K562 (cell line): ENCODE measurements around the gene CLCNKA. TPM values are rescaled to one million over a fixed set of nuclear protein-coding genes. Genes with fewer than 3 reads are reported as not detected.

Source experiments
- CCNT2 ChIP-seq: IDR thresholded peaks from 2 replicates; pipeline ENCODE4 v1.6.1; 2011; ENCODE audit warnings: borderline replicate concordance, low read depth, mild to moderate bottlenecking, moderate library complexity, mixed read lengths, low read length; ENCODE audit not compliant: insufficient read length; ENCODE audit errors: extremely low read depth
- CTCFL ChIP-seq: IDR thresholded peaks from 2 replicates; pipeline ENCODE4 v1.6.1; 2011; ENCODE audit warnings: borderline replicate concordance, low read depth, mild to moderate bottlenecking, moderate library complexity, low read length; ENCODE audit not compliant: insufficient read depth, poor library complexity, severe bottlenecking
- KAT2B ChIP-seq: IDR thresholded peaks from one replicate; pipeline ENCODE4 v1.6.1; 2012; ENCODE audit warnings: low read depth, mild to moderate bottlenecking, control low read depth, inconsistent platforms, low read length, moderate library complexity
- MAZ ChIP-seq, 2 experiments: fragments of 450-650 bp in 1 of 2; sonication (generic) in 1 of 2; formaldehyde crosslinking; IDR thresholded peaks in 1 of 2; conservative IDR thresholded peaks in 1 of 2; 2 replicates each; pipeline versions ENCODE4 v1.4.0 to v1.5.0; 2020; ENCODE audit warnings: mild to moderate bottlenecking in 1 of 2, missing genetic modification reagents in 1 of 2
- MEF2D ChIP-seq: conservative IDR thresholded peaks from 2 replicates; pipeline ENCODE4 v1.6.1; 2016; ENCODE audit warnings: low read depth, missing genetic modification characterization, missing compliant biosample characterization
- MGA ChIP-seq: fragments of 450-650 bp; IDR thresholded peaks from 2 replicates; pipeline ENCODE4 v1.6.1; 2016; ENCODE audit warnings: mild to moderate bottlenecking, moderate library complexity
- MXI1 ChIP-seq: IDR thresholded peaks from 2 replicates; pipeline ENCODE4 v1.6.1; 2011; ENCODE audit warnings: low read depth, mild to moderate bottlenecking, improper control_type of control experiment, low read length
- NFIX ChIP-seq: fragments of 250-450 bp; sonication (Bioruptor Pico); IDR thresholded peaks from 2 replicates; pipeline ENCODE4 v1.4.0; 2020; ENCODE audit warnings: low read depth, mild to moderate bottlenecking, moderate library complexity
- PTRF ChIP-seq: fragments of 450-650 bp; IDR thresholded peaks from 2 replicates; pipeline ENCODE4 v1.6.1; 2016; ENCODE audit warnings: mild to moderate bottlenecking, missing genetic modification characterization, missing compliant biosample characterization
- VEZF1 ChIP-seq: fragments of 200-800 bp; sonication (Bioruptor generic); IDR thresholded peaks from 2 replicates; pipeline ENCODE4 v1.6.1; 2017; ENCODE audit warnings: missing genetic modification characterization, missing compliant biosample characterization
- ZFP1 ChIP-seq: fragments of 450-650 bp; formaldehyde crosslinking; IDR thresholded peaks from 2 replicates; pipeline ENCODE4 v1.4.0; 2020; ENCODE audit warnings: mild to moderate bottlenecking, mixed read lengths
- ZNF174 ChIP-seq: fragments of 250-450 bp; sonication (Bioruptor Pico); IDR thresholded peaks from 2 replicates; pipeline ENCODE4 v1.4.0; 2020; ENCODE audit warnings: mild to moderate bottlenecking
- ZNF551 ChIP-seq: fragments of 250-450 bp; sonication (Bioruptor Pico); IDR thresholded peaks from 2 replicates; pipeline ENCODE4 v1.5.0; 2021; ENCODE audit warnings: mild to moderate bottlenecking, moderate library complexity
- polyA plus RNA-seq, 8 experiments: library from polyadenylated mRNA; depleted of rRNA in 4 of 8; stranded (reverse) in 5 of 8; unstranded in 3 of 8; fragments of >200 nt; fragmentation: Nextera tagmentation in 2 of 8; fragmentation: Illumina TruSeq in 1 of 8; extraction: Ambion mirVana in 2 of 8; extraction: Trizol in 1 of 8; gene quantifications; 2 replicates each; pipeline versions ENCODE4 v1.2.1 to v1.2.3, GENCODE V29; 2011 to 2014; ENCODE audit warnings: inconsistent platforms in 1 of 8, missing spikeins in 1 of 8
- total RNA-seq, 7 experiments: library from RNA; depleted of rRNA in 6 of 7; stranded (reverse); fragments of >200 nt in 6 of 7; fragmentation: Illumina TruSeq in 2 of 7; extraction: Trizol in 2 of 7; gene quantifications; 2 replicates each; pipeline versions ENCODE4 v1.2.1 to v1.2.3, GENCODE V29; 2011 to 2021; ENCODE audit warnings: low replicate concordance in 1 of 7

CLCNKA gene
- total and polyA plus RNA-seq, 9 of the 15 experiments (the other 6 are each of a cell fraction or from before 2014, with no cell fraction given): 0.03 to 0.37 (median 0.10) TPM; not detected in 3

- TF ChIP-seq MGA (no peak), CCNT2 (no peak), MAZ (CRISPR knock-in tag; conservative IDR thresholded peaks at IDR 0.05 in 1 of 2, IDR thresholded peaks at IDR 0.05 in 1 of 2) (peak in 1 of 2 experiments; percentile 71; a peak in 2 of 4 replicates), MXI1 (no peak), ZNF174 (no peak), NFIX (CRISPR knock-in tag) (no peak), PTRF (tag) (no peak), ZNF551 (CRISPR knock-in tag) (no peak), KAT2B (no peak), MEF2D (tag) (no peak), VEZF1 (CRISPR knock-in tag) (no peak), CTCFL (no peak), ZFP1 (CRISPR knock-in tag) (no peak)
Measured at GRCh38 chr1:16009030-16009460, 12.8 kb upstream of the CLCNKA start (continued).
